ENCODE measurements around the gene MAN1B1.

Gene MAN1B1

DNA sequence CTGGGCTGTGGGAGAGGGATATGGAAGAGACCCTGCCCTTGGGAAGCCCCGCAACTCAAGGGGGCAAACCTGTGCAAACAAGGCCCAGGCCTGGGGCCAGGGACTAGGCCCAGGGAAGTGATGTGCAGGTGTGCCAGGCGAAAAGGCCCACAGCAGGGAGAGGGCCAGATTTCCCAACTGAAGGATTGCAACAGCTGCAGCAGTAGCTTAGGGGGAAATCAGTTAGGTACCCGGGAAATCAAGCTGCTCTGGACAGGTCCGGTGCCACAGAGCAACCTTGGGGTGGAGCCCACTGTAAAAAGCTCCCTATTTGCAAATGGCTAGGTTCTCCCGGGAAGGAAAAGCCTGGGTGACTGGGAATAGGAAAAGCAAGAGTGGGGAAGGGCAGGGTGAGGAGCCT lies 62.6 kb downstream of the MAN1B1 start:
- no peak for DNase-seq

DNA sequence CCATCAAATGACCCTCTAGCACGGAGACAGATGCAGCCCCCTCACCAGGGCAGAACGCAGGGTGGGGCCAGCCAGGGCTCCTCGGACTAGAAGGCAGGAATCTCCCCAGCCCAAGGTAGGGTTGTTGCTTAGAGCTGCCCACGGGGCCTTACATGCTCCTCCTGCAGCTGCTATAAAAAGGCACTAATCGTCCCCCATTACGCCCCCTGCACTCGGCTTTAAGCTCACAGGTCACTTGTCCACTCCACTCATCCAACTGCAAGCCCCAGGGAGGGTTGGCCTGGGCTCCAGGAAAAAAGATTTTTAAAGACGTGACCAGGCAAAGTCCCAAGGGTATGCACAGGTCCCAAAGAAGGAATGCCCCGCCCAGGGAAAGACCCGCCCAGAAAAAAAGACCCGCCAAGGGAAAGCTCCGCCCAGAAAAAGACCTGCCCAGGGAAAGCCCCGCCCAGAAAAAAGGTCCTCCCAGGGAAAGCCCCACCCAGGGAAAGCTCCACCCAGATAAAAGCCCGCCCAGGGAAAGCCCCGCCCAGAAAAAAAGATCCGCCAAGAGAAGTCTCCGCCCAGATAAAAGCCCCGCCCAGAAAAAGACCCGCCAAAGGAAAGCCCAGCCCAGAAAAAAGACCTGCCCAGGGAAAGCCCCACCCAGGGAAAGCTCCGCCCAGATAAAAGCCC lies 63.3 kb downstream of the MAN1B1 start:
- DNase-seq, result no peak

DNA sequence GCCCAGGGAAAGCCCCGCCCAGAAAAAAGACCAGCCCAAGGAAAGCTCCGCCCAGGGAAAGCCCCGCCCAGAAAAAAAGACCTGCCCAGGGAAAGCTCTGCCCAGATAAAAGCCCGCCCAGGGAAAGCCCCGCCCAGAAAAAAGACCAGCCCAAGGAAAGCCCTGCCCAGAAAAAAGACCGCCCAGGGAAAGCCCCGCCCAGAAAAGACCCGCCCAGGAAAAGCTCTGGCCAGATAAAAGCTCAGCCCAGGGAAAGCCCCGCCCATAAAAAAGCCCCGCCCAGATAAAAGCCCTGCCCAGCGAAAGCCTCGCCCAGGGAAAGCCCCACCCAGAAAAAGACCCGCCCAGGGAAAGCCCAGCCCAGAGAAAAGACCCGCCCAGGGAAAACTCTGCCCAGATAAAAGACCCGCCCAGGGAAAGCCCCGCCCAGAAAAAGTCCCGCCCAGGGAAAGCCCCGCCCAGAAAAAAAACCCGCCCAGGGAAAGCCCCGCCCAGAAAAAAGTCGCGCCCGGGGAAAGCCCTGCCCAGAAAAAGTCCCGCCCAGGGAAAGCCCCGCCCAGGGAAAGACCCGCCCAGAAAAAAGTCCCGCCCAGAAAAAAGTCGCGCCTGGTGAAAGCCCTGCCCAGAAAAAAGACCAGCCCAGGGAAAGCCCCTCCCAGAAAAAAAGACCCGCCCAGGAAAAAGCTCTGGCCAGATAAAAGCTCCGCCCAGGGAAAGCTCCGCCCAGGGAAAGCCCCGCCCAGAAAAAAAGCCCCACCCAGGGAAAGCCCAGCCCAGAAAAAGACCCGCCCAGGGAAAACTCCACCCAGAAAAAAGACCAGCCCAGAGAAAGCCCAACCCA lies 64.1 kb downstream of the MAN1B1 start:
- peak; percentile 50 to 55 for DNase-seq

DNA sequence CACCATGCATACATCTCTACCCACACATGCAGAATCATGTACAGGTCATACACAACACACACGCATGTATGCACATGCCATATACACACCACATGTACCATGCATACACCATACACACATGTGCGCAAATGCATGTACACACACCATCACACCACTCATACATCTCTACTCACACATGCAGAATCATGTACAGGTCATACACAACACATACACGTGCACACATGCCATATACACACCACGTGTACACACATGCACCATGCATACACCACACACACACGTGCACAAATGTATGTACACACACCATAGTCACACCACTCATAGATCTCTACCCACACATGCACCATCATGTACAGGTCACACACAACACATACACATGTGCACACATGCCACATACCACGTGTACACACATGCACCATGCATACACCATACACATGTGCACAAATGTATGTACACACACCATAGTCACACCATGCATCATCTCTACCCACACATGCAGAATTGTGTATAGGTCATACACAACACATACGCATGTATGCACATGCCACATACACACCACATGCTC lies 66.1 kb downstream of the MAN1B1 start:
- no peak for DNase-seq

DNA sequence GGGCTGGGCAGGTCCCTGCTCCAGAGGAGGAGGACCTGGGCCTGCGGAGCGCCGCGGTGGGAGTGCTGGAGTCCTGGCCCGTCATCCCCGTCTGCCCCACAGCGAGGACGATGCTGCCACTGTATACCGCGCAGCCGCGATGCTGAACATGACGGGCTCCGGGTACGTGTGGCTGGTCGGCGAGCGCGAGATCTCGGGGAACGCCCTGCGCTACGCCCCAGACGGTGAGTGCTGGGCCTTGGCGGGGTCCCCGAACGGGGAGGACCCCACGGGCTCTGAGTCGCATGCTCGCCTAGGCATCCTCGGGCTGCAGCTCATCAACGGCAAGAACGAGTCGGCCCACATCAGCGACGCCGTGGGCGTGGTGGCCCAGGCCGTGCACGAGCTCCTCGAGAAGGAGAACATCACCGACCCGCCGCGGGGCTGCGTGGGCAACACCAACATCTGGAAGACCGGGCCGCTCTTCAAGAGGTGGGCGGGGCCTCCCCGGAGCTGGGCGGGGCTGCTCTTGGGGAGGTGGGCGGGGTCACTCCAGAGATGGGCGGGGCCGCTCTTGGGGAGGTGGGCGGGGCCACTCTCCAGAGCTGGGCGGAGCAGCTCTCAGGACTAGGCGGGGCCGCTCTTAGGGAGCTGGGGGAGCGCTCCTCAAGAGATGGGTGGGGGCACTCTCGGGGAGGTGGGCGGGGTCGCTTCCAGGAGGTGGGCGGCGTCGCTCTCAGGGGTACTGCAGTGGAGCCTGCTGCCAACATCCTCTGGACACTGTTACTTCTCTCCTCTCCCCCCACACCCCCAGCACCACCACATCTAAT lies 70.0 kb downstream of the MAN1B1 start:
- peak; percentile 42 to 57 for DNase-seq

DNA sequence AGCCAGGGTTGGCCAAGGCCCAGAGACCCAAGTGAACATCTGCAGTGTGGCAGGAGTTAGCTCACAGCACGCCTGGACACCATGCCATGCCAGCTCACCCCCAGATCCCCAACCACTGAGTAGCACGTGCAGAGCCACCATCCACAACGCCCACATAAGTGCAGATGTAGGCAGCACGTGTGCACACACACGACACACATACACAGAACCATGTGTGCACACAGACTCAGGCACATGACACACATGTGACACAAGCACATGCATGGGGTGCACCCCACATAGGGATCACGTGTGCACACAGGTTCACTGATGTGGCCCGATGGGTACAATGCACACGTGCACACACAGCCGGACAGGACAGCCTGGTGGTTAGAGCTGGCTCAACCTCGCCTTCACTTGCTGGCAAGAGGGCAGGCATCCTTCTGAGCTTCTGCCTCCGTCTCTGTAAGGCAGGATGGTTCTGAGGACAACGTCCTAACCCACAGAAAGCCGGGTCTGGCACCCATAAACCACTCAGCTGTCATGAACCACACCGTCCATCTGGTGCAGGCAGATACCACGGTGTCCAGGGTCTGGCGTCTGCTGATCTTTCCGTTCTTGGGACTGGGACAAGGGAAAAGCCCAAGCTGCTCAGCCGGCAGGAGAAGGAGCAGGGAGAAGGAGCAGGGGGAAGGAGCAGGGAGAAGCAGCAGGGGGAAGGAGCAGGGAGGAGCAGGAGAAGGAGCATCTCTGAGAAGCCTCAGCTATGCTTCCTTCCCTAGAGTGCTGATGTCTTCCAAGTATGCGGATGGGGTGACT lies 71.0 kb downstream of the MAN1B1 start:
- DNase-seq, result no peak

DNA sequence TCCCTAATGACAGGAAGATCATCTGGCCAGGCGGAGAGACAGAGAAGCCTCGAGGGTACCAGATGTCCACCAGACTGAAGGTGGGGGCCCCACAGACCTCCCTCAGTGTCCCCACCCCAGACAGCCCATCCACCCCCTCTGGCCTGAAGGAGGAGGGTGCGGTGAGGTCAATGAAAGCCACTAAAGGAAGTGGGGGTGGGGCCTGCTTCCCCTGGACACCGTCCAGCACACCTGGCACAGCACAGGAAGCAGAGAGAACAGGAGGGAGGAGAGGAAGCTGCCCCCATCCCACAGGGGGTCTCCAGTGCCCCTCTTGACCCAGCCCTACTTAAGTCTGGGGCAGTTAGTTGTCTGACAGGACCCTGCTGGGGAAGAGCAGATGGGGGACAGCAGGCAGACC lies 71.8 kb downstream of the MAN1B1 start:
- DNase-seq, result no peak

Measured in CD4-positive, alpha-beta T cell treated with Interleukin-1 beta for 1 hour (primary cell).